Neural cell (in vitro differentiated cells): ENCODE results near the gene MT1HL1.

Experiments used
- CTCF ChIP-seq: fragments of 450-650 bp; IDR thresholded peaks from 2 replicates; pipeline ENCODE4 v1.5.1; 2014; ENCODE audit warnings: antibody characterized with exemption, mild to moderate bottlenecking, moderate library complexity; ENCODE audit not compliant: poor library complexity, severe bottlenecking
- EP300 ChIP-seq: fragments of 450-650 bp; conservative IDR thresholded peaks from 2 replicates; pipeline ENCODE4 v1.6.1; 2014; ENCODE audit warnings: antibody characterized with exemption, mild to moderate bottlenecking, moderate library complexity; ENCODE audit not compliant: poor library complexity, severe bottlenecking
- POLR2AphosphoS5 ChIP-seq: IDR thresholded peaks from 2 replicates; pipeline ENCODE4 v1.6.1; 2012
- RAD21 ChIP-seq: fragments of 450-650 bp; conservative IDR thresholded peaks from 2 replicates; pipeline ENCODE4 v1.6.1; 2014; ENCODE audit warnings: antibody characterized with exemption, mild to moderate bottlenecking, moderate library complexity
- SMC3 ChIP-seq: fragments of 450-650 bp; conservative IDR thresholded peaks from 2 replicates; pipeline ENCODE4 v1.6.1; 2014; ENCODE audit warnings: antibody characterized with exemption, mild to moderate bottlenecking, moderate library complexity; ENCODE audit not compliant: poor library complexity
- TAF1 ChIP-seq: IDR thresholded peaks from 2 replicates; pipeline ENCODE4 v1.6.1; 2012; ENCODE audit warnings: low read depth

- no peak for TF ChIP-seq CTCF
- TF ChIP-seq EP300: no peak
- TF ChIP-seq RAD21: no peak
- TF ChIP-seq POLR2AphosphoS5: no peak
- no peak for TF ChIP-seq TAF1
- no peak for TF ChIP-seq SMC3
These were observed 31.5 kb upstream of the MT1HL1 start for GRCh38 chr1:237035759-237036158.
